ENCODE results near the gene COG5.

Gene COG5

DNA sequence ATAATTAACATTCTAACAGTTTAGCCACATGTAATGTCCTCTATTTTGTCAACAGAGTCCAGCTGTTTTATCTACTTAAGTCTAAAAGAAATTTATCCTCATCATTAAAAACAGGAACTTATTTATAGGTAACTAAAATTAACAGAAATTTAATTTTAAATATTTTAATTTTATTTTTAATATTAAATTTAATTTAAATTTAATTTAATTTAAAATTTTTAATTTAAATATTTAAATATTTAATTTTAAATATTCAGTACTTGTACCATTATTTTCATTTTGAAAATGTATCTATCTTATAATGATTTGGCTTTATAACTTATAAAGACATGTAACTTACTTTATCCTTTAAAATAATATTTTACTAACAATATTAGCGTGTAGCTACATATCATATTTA lies 94.9 kb downstream of the COG5 start:
- TF ChIP-seq, protein P1, sequence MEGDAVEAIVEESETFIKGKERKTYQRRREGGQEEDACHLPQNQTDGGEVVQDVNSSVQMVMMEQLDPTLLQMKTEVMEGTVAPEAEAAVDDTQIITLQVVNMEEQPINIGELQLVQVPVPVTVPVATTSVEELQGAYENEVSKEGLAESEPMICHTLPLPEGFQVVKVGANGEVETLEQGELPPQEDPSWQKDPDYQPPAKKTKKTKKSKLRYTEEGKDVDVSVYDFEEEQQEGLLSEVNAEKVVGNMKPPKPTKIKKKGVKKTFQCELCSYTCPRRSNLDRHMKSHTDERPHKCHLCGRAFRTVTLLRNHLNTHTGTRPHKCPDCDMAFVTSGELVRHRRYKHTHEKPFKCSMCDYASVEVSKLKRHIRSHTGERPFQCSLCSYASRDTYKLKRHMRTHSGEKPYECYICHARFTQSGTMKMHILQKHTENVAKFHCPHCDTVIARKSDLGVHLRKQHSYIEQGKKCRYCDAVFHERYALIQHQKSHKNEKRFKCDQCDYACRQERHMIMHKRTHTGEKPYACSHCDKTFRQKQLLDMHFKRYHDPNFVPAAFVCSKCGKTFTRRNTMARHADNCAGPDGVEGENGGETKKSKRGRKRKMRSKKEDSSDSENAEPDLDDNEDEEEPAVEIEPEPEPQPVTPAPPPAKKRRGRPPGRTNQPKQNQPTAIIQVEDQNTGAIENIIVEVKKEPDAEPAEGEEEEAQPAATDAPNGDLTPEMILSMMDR (IDR thresholded peaks at IDR 0.05; ENCODE audit: low read depth, low read length, poor library complexity, severe bottlenecking) = no peak
- no peak for TF ChIP-seq EZH2phosphoT487 (IDR thresholded peaks at IDR 0.05; ENCODE audit: borderline replicate concordance, low read length)
- Histone ChIP-seq H3K4me3 (ENCODE audit: low read length) (no peak overlapping the region), H3K27ac (ENCODE audit: low read depth, low read length) (no peak overlapping the region), H3K27me3 (ENCODE audit: control insufficient read depth, low read length) (no peaks in the 10 kb centered on the region), H3K9me3 (ENCODE audit: control insufficient read depth, insufficient read depth, low read length) (no peaks in the 10 kb centered on the region), H3F3A (ENCODE audit: control insufficient read depth, insufficient read depth) (no peaks in the 10 kb centered on the region), H3K79me2 (ENCODE audit: control insufficient read depth, low read length) (no peaks in the 10 kb centered on the region), H3K36me3 (ENCODE audit: control insufficient read depth, low read length) (no peaks in the 10 kb centered on the region), H3K4me2 (ENCODE audit: low read length) (no peak overlapping the region), H4K20me1 (ENCODE audit: control insufficient read depth, insufficient read depth, low read depth, low read length) (no peaks in the 10 kb centered on the region), H3K9me2 (replicated peaks; ENCODE audit: control insufficient read depth, low read length) (no peaks in the 10 kb centered on the region), H3K4me1 (ENCODE audit: control insufficient read depth, low read length) (peaks cover 7% of the 10 kb centered on the region)

DNA sequence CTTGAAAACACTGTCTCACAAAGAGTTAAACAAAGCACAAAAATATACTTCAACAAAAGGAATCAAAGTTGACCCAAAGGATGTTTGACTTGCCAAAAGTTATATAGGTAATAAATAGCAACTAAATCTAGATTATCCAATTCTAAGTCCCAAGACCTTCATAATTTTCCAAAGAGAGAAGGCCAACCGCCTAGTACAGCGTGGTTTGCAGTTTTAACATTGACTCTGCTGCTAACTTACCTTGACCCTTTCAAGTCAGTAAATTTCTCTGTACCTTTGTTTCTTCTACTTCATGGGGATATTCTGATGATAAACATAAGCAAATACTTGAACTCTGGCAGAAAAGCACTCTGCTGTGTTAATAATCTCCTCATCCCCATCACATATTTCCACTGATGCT lies 95.7 kb downstream of the COG5 start:
- Histone ChIP-seq H3K4me3 (ENCODE audit: low read length) (no peak overlapping the region), H3K9me3 (ENCODE audit: control insufficient read depth, insufficient read depth, low read length) (no peaks in the 10 kb centered on the region), H3K27ac (ENCODE audit: low read depth, low read length) (no peak overlapping the region)

DNA sequence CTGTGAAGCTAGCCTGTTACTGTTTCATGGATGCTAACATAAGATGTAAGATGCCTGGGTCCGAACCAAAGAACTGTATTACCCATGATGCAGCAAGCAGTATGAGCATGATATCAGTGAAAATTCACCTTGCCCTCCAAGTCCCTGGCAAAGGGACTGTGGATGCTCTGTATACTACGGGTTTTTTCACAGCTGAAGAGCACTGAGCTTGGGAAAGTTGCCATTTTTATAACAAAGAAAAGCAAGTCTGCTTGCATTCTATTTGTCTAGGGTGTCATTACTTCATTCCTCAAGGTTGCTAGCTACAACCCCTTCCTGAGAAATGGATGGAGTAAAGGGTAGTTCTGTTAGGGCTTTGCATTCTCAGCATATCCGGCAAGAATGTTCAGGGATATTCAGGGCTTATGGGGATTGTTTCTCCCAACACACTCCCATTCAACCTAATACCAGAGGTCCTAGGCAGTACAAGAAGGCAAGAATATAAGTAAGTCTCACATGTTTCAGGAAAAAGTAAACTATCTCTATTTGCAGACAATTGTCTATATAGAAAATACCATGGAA lies 99.0 kb downstream of the COG5 start:
- Histone ChIP-seq H3K9me3 (ENCODE audit: control insufficient read depth, insufficient read depth, low read length) (no peaks in the 10 kb centered on the region), H3K4me1 (ENCODE audit: control insufficient read depth, low read length) (no peaks in the 10 kb centered on the region), H3K27me3 (ENCODE audit: control insufficient read depth, low read length) (no peaks in the 10 kb centered on the region), H3K79me2 (ENCODE audit: control insufficient read depth, low read length) (no peaks in the 10 kb centered on the region), H3K9me2 (replicated peaks; ENCODE audit: control insufficient read depth, low read length) (no peaks in the 10 kb centered on the region), H3K36me3 (ENCODE audit: control insufficient read depth, low read length) (no peaks in the 10 kb centered on the region), H3K4me3 (ENCODE audit: low read length) (no peak overlapping the region), H3K4me2 (ENCODE audit: low read length) (no peak overlapping the region), H3F3A (ENCODE audit: control insufficient read depth, insufficient read depth) (no peaks in the 10 kb centered on the region), H4K20me1 (ENCODE audit: control insufficient read depth, insufficient read depth, low read depth, low read length) (no peaks in the 10 kb centered on the region), H3K27ac (ENCODE audit: low read depth, low read length) (no peak overlapping the region)
- TF ChIP-seq, protein P1 (IDR thresholded peaks at IDR 0.05; ENCODE audit: low read depth, low read length, poor library complexity, severe bottlenecking) = no peak
- no peak for TF ChIP-seq EZH2phosphoT487 (IDR thresholded peaks at IDR 0.05; ENCODE audit: borderline replicate concordance, low read length)

More for the DNA sequence above, 95.7 kb downstream of the COG5 start:
- TF ChIP-seq EZH2phosphoT487 (IDR thresholded peaks at IDR 0.05; ENCODE audit: borderline replicate concordance, low read length) = no peak
- Histone ChIP-seq H3K36me3 (ENCODE audit: control insufficient read depth, low read length) (no peaks in the 10 kb centered on the region), H3K79me2 (ENCODE audit: control insufficient read depth, low read length) (no peaks in the 10 kb centered on the region), H3K9me2 (replicated peaks; ENCODE audit: control insufficient read depth, low read length) (no peaks in the 10 kb centered on the region), H3F3A (ENCODE audit: control insufficient read depth, insufficient read depth) (no peaks in the 10 kb centered on the region), H3K4me2 (ENCODE audit: low read length) (no peak overlapping the region), H4K20me1 (ENCODE audit: control insufficient read depth, insufficient read depth, low read depth, low read length) (no peaks in the 10 kb centered on the region), H3K27me3 (ENCODE audit: control insufficient read depth, low read length) (no peaks in the 10 kb centered on the region), H3K4me1 (ENCODE audit: control insufficient read depth, low read length) (peaks cover 7% of the 10 kb centered on the region)

DNA sequence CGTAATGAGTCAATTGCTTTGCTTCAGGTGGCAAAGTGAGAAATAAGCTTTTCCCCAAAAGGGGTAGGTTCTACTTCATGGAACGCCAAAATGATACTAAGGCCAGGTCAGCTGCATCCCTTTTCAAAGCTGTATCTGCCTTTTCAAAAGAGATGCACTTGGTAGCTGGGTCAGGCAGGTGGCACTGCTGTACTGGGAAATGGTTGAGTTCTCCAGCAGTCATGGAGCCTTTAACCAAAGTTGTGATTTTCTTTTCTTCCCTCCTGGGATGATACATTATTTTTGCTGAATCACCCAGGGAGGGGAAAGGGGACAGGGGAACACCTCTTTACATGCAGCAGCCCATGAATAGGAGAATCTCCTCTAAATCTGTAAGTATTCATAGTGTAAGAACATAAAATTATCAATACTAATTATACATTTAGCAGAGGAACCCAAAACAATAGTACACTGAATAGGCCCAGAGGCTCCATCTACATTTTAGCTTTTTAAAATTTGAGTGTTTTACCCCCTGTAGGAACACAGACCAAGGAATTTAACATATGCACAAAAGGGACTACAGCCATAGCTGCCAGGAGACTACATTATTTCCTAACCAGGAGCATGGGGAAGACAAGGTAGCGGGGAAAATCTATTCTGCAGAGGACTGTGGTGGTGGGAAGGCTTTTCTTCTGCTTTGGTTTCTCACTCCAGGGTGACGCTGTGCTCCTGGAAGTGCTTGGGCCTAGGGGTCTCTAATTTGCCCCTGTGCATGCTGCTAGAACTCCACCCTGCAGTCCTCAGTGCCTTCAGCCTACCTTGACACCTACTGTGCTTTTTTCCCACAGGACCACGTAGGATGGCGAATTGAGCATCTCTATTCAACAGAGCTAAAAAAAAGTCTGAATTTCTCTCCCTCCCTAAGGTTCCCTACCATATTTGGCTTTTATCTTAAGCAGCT lies 100.3 kb downstream of the COG5 start:
- Histone ChIP-seq H3K36me3 (ENCODE audit: control insufficient read depth, low read length) (no peaks in the 10 kb centered on the region), H3K27ac (ENCODE audit: low read depth, low read length) (no peak overlapping the region)

More for the DNA sequence above, 100.3 kb downstream of the COG5 start:
- TF ChIP-seq EZH2phosphoT487 (IDR thresholded peaks at IDR 0.05; ENCODE audit: borderline replicate concordance, low read length) = no peak
- TF ChIP-seq, protein P1 (IDR thresholded peaks at IDR 0.05; ENCODE audit: low read depth, low read length, poor library complexity, severe bottlenecking) = peak; percentile 73
- Histone ChIP-seq H3K9me2 (replicated peaks; ENCODE audit: control insufficient read depth, low read length) (no peaks in the 10 kb centered on the region), H3K4me1 (ENCODE audit: control insufficient read depth, low read length) (no peaks in the 10 kb centered on the region), H3K79me2 (ENCODE audit: control insufficient read depth, low read length) (no peaks in the 10 kb centered on the region), H3F3A (ENCODE audit: control insufficient read depth, insufficient read depth) (no peaks in the 10 kb centered on the region), H3K4me2 (ENCODE audit: low read length) (no peak overlapping the region), H3K4me3 (ENCODE audit: low read length) (no peak overlapping the region), H3K9me3 (ENCODE audit: control insufficient read depth, insufficient read depth, low read length) (no peaks in the 10 kb centered on the region), H4K20me1 (ENCODE audit: control insufficient read depth, insufficient read depth, low read depth, low read length) (no peaks in the 10 kb centered on the region), H3K27me3 (ENCODE audit: control insufficient read depth, low read length) (no peaks in the 10 kb centered on the region)

Measured in DOHH2 (cell line).